ENCODE measurements around the gene TSKU.
"Not testable (repeated sequence)": the region's sequence is repeated elsewhere in the genome, so short reads cannot be mapped to it uniquely, and the experiment has no call there.

The TSKU gene

GRCh38 chr11:76786441-76787014, 3.4 kb downstream of the TSKU start:
- in situ Hi-C loops (cut with HindIII; ENCODE audit: low sequenced_read_pairs), result no loop called here

- in situ Hi-C loops (cut with HindIII; ENCODE audit: low sequenced_read_pairs), result no loop called here
Measured at GRCh38 chr11:76787271-76787670, 4.1 kb downstream of the TSKU start.

- in situ Hi-C loops (cut with HindIII; ENCODE audit: low sequenced_read_pairs), result no loop called here
Measured at GRCh38 chr11:76787911-76788596, 4.9 kb downstream of the TSKU start.

- in situ Hi-C loops (cut with HindIII; ENCODE audit: low sequenced_read_pairs), result no loop called here
Measured at GRCh38 chr11:76788661-76789442, 5.7 kb downstream of the TSKU start.

GRCh38 chr11:76789443-76789719, 6.2 kb downstream of the TSKU start:
- in situ Hi-C loops (cut with HindIII; ENCODE audit: low sequenced_read_pairs), result no loop called here

- in situ Hi-C loops (cut with HindIII; ENCODE audit: low sequenced_read_pairs), result no loop called here
Measured at GRCh38 chr11:76790251-76790650, 7.1 kb downstream of the TSKU start.

- in situ Hi-C loops (cut with HindIII; ENCODE audit: low sequenced_read_pairs), result not testable (repeated sequence)
Measured at GRCh38 chr11:76791002-76791770, 8.0 kb downstream of the TSKU start.

- in situ Hi-C loops (cut with HindIII; ENCODE audit: low sequenced_read_pairs), result no loop called here
Measured at GRCh38 chr11:76791861-76792260, 8.7 kb downstream of the TSKU start.

GRCh38 chr11:76792505-76793264, 9.5 kb downstream of the TSKU start:
- in situ Hi-C loops (cut with HindIII; ENCODE audit: low sequenced_read_pairs), result no loop called here

- in situ Hi-C loops (cut with HindIII; ENCODE audit: low sequenced_read_pairs), result no loop called here
Measured at GRCh38 chr11:76793391-76794291, 10.5 kb downstream of the TSKU start.

- in situ Hi-C loops (cut with HindIII; ENCODE audit: low sequenced_read_pairs), result loop anchor here (5.0 kb wide), 4 partner anchors 32 to 103 kb away; no protein-coding TSS in a partner anchor
Measured at GRCh38 chr11:76794371-76795289, 11.5 kb downstream of the TSKU start.

- in situ Hi-C loops (cut with HindIII; ENCODE audit: low sequenced_read_pairs), result loop anchor here (5.0 kb wide), 4 partner anchors 33 to 102 kb away; no protein-coding TSS in a partner anchor
Measured at GRCh38 chr11:76795290-76795935, 12.3 kb downstream of the TSKU start.

GRCh38 chr11:76795936-76796441, 12.8 kb downstream of the TSKU start:
- in situ Hi-C loops (cut with HindIII; ENCODE audit: low sequenced_read_pairs), result loop anchor here (5.0 kb wide), 4 partner anchors 34 to 101 kb away; no protein-coding TSS in a partner anchor

- in situ Hi-C loops (cut with HindIII; ENCODE audit: low sequenced_read_pairs), result loop anchor here (5.0 kb wide), 4 partner anchors 34 to 101 kb away; no protein-coding TSS in a partner anchor
Measured at GRCh38 chr11:76796511-76797198, 13.5 kb downstream of the TSKU start.

GRCh38 chr11:76797341-76798201, 14.4 kb downstream of the TSKU start:
- in situ Hi-C loops (cut with HindIII; ENCODE audit: low sequenced_read_pairs), result loop anchor here (5.0 kb wide), 4 partner anchors 35 to 100 kb away; no protein-coding TSS in a partner anchor

GRCh38 chr11:76798202-76798581, 15.0 kb downstream of the TSKU start:
- in situ Hi-C loops (cut with HindIII; ENCODE audit: low sequenced_read_pairs), result loop anchor here (5.0 kb wide), 4 partner anchors 36 to 99 kb away; no protein-coding TSS in a partner anchor
